D341Med (cell line): ENCODE results near the gene HS2ST1.
A peak's percentile ranks its signal among the peaks of the same experiment; 100 is the strongest.
"Not testable (repeated sequence)": the region's sequence is repeated elsewhere in the genome, so short reads cannot be mapped to it uniquely, and the experiment has no call there.

ENCODE experiments used
- DNase-seq: peaks from one replicate; pipeline ENCODE4 v3.0.0; 2012; ENCODE audit warnings: low spot score

The HS2ST1 gene

GRCh38 chr1:87024936-87025540 is 110.6 kb downstream of the HS2ST1 start:
- DNase-seq, result peak; percentile 47

- not testable (repeated sequence) for DNase-seq
These were observed 113.1 kb downstream of the HS2ST1 start for GRCh38 chr1:87027561-87027960.

- DNase-seq, result no peak
These were observed 114.1 kb downstream of the HS2ST1 start for GRCh38 chr1:87028576-87028975.

- DNase-seq, result no peak
These were observed 116.6 kb downstream of the HS2ST1 start for GRCh38 chr1:87030740-87031690.

- no peak for DNase-seq
These were observed 119.9 kb downstream of the HS2ST1 start for GRCh38 chr1:87034351-87034750.

- no peak for DNase-seq
These were observed 124.7 kb downstream of the HS2ST1 start for GRCh38 chr1:87039096-87039495.

- no peak for DNase-seq
These were observed 127.8 kb downstream of the HS2ST1 start for GRCh38 chr1:87042111-87042811.

GRCh38 chr1:87044424-87044823 is 130.0 kb downstream of the HS2ST1 start:
- DNase-seq, result no peak

GRCh38 chr1:87044840-87045239 is 130.4 kb downstream of the HS2ST1 start:
- no peak for DNase-seq

GRCh38 chr1:87045761-87046304 is 131.4 kb downstream of the HS2ST1 start:
- DNase-seq, result no peak

- DNase-seq, result no peak
These were observed 132.5 kb downstream of the HS2ST1 start for GRCh38 chr1:87046951-87047350.

GRCh38 chr1:87048237-87048636 is 133.8 kb downstream of the HS2ST1 start:
- no peak for DNase-seq

GRCh38 chr1:87051965-87052364 is 137.5 kb downstream of the HS2ST1 start:
- DNase-seq, result no peak

- no peak for DNase-seq
These were observed 138.0 kb downstream of the HS2ST1 start for GRCh38 chr1:87052400-87052799.

GRCh38 chr1:87052961-87053360 is 138.5 kb downstream of the HS2ST1 start:
- DNase-seq, result no peak

GRCh38 chr1:87053446-87053845 is 139.0 kb downstream of the HS2ST1 start:
- DNase-seq, result no peak

GRCh38 chr1:87056974-87057373 is 142.5 kb downstream of the HS2ST1 start:
- no peak for DNase-seq

GRCh38 chr1:87058343-87058649 is 143.9 kb downstream of the HS2ST1 start:
- DNase-seq, result no peak

- no peak for DNase-seq
These were observed 147.3 kb downstream of the HS2ST1 start for GRCh38 chr1:87061742-87062156.

- DNase-seq, result no peak
These were observed 148.3 kb downstream of the HS2ST1 start for GRCh38 chr1:87062687-87063086.

GRCh38 chr1:87064309-87064708 is 149.9 kb downstream of the HS2ST1 start:
- DNase-seq, result no peak

GRCh38 chr1:87064986-87065385 is 150.6 kb downstream of the HS2ST1 start:
- no peak for DNase-seq

- DNase-seq, result not testable (repeated sequence)
These were observed 152.3 kb downstream of the HS2ST1 start for GRCh38 chr1:87066708-87067107.
